ENCODE results near the gene TNP2. TPM values are rescaled to one million over a fixed set of nuclear protein-coding genes. Genes with fewer than 3 reads are reported as not detected.

TNP2 gene
- not detected in 2 replicates for total RNA-seq

GRCh38 chr16:11268921-11269375 is at the start of gene TNP2:
TSS of gene TNP2 (minus strand) at chr16:11269325. CDS start at chr16:11269262, 63 bp downstream.

GRCh38 chr16:11280616-11281522 is 11.7 kb upstream of the TNP2 start, which contains the start of gene PRM1:
TSS of gene PRM1 (minus strand) at chr16:11281330. CDS start at chr16:11281238, 92 bp downstream.

GRCh38 chr16:11276143-11276895 is 7.2 kb upstream of the TNP2 start, which contains the start of gene PRM2:
TSS of gene PRM2 (minus strand) at chr16:11276480. CDS start at chr16:11276370, 110 bp downstream.

GRCh38 chr16:11272921-11273720 is 4.0 kb upstream of the TNP2 start, which contains the start of gene PRM3:
TSS of gene PRM3 (minus strand) at chr16:11273629. CDS start at chr16:11273595, 34 bp downstream.

DNA sequence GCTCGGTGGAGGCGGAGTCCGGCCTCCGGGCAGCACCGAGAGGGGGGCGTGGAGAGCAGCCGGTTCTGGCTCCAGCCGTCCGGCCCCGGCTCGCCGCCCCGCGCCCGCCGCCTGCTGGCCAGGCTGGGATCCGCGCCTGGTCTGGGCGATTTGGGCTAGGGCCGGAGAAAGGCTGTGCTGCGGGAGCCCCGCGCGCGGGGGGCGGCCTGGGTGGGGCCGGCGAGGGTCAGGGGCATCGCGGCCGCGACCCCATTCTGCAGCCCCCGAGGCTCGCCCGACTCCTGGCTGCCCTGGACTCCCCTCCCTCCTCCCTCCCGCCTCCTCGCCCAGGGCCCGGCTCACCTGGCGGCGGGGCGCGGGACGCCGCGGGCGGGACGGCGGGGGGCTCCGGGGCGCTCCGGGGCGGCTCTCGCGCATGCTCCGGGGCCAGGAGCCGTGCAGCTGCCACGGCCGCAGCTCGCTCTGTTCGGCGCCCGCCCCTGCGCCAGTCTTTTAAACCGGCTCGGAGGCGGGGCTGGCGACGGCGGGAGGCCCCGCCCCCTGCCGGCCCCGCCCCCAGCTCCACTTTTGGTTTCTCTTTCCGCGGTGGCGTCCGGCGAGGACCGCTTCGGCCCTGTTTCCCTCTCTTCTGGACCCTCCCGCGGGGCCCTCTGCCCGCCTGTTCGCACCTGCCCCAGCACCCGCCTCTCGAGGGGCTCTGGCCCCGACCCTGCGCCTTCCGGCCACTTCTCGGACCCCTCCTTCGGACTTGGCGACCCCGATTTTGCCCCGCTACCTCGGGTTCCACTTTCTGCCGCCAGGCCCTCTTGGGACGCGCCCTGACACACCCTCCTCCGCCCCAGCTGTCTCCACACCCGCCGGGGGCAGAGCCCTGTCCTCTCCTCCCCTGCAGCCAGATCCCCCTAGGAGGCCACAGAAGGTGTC is 13.1 kb downstream of the TNP2 start, which contains the start of gene SOCS1:
TSS of gene SOCS1 (minus strand) at position 468 of the 924 bp plus-strand sequence. CDS start 726 bp downstream, outside the sequence.

Other genes starting within 250 kb of the TNP2 start
- 1.3 and 1.6 TPM in 2 replicates for gene SOCS1, start 13.1 kb downstream of the TNP2 start, total RNA-seq
- gene PRM3, start 4.3 kb upstream of the TNP2 start, total RNA-seq, result not detected in 2 replicates
- gene PRM2, start 7.2 kb upstream of the TNP2 start, total RNA-seq, result not detected in 2 replicates
- gene PRM1, start 12.0 kb upstream of the TNP2 start, total RNA-seq, result not detected in 2 replicates
- 12.3 TPM in 2 replicates for gene RMI2, start 76.1 kb upstream of the TNP2 start, total RNA-seq

Measured in airway epithelial cell (primary cell).